Measurements from ENCODE around the gene AQP3. TPM values are rescaled to one million over a fixed set of nuclear protein-coding genes. Genes with fewer than 3 reads are reported as not detected.
"Not testable (repeated sequence)": the region's sequence is repeated elsewhere in the genome, so short reads cannot be mapped to it uniquely, and the experiment has no call there.

Gene AQP3
- total RNA-seq, 1 donor from 2014 or later: 3.4 TPM

DNA sequence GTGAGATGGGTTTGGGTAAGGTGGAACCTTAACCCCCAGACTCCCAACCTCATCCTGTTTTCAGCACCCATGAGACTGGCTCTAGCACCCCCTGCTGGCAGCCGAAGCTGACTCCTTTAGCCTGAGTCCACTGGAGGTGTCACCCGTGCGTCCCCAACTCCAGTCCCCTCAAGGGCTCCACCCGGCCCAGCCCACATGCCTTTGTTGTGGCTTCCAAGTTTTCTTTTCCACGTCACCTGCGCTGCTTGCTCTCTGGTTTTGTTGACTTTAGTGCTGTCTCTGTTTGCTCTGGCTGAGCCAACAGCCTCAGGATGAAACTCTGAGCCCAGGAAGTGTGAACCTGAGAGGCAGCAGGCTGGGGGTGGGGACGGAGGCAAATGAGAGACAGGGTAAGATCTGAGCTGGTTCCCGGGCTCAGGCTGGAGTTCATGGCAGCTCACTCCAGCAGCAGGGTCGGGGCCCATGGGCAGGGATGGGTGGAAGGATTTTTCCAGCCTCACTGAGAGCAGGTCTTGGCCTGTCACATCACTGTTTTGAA is 31.8 kb downstream of the AQP3 start:
- H3K4me3 Mint-ChIP-seq: peak overlapping the region; percentile 76
- DNase-seq (ENCODE audit: low spot score): peak; percentile 91
- peak overlapping the region; percentile 95 for H3K27ac Mint-ChIP-seq
- no peaks in the 10 kb centered on the region for H3K36me3 Mint-ChIP-seq (ENCODE audit: low read depth)
- peaks cover 53% of the 10 kb centered on the region for H3K4me1 Mint-ChIP-seq (ENCODE audit: low read depth)
- intact Hi-C loops (cut with micrococcal nuclease): loop anchor here (2.0 kb wide), 3 partner anchors 41 to 129 kb away; partner anchors contain the start of gene NOL6
- peaks cover under 1% of the 10 kb centered on the region for H3K27me3 Mint-ChIP-seq (ENCODE audit: insufficient read depth)
- H3K9me3 Mint-ChIP-seq: no peaks in the 10 kb centered on the region

DNA sequence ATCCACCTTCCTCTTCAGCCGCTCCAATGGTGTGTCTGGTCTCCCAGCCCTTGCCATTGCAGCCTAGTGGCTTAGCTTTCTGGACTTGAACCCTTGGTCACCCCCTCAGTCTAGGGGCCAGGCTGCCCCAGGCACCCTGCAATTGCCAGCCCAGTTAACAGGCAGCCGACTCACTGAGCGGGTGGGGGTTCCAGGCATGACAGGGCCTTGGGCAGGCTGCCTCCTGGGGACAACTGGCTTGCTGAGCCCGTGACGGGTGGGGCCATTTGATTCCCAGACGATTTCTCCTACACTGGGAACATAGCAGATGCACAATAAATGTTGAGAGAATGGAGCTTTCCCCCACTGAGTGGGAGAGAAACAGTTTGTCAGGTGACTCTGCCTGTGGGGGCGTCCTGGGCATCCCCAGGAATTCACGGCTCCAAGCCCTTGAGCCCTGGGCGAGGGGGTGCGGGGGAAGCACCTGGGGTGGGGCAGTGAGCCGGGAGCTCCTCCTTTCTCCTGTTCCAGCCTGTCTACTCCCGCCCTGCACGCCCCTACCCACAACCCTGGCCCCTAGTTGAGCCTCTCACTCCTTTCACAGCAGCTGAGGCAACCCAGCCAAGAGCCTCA is 32.4 kb downstream of the AQP3 start:
- Mint-ChIP-seq H3K4me1 (ENCODE audit: low read depth) (peaks cover 48% of the 10 kb centered on the region), H3K36me3 (ENCODE audit: low read depth) (no peaks in the 10 kb centered on the region), H3K27me3 (ENCODE audit: insufficient read depth) (no peaks in the 10 kb centered on the region), H3K27ac (peak overlapping the region; percentile 95), H3K9me3 (no peaks in the 10 kb centered on the region), H3K4me3 (peak overlapping the region; percentile 76)
- intact Hi-C loops (cut with micrococcal nuclease): loop anchor here (2.0 kb wide), 3 partner anchors 40 to 128 kb away; partner anchors contain the start of gene NOL6
- no peak for DNase-seq (ENCODE audit: low spot score)

DNA sequence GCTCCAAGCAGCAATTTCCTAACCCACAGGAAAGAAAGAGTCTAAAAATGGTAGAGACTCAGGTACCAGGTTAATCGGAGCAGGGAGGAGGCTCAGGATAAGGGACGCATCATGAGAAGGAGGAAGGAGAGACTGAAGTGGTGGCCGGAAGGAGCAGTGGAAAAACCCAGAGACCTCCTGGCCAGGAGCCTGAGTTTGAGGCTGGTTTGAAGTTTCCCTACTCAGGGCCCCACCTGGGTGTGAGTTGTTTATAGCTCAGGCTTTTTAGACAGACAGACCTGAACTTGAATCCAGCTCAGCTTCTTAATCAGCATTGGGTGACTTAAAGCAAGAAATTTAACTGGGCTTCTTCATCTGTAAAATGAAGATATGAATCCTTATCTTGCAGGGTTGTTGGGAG is 33.1 kb downstream of the AQP3 start:
- Mint-ChIP-seq H3K4me3 (no peak overlapping the region), H3K27me3 (ENCODE audit: insufficient read depth) (no peaks in the 10 kb centered on the region), H3K4me1 (ENCODE audit: low read depth) (peaks cover 46% of the 10 kb centered on the region), H3K36me3 (ENCODE audit: low read depth) (no peaks in the 10 kb centered on the region), H3K27ac (peak overlapping the region; percentile 80), H3K9me3 (no peaks in the 10 kb centered on the region)
- DNase-seq (ENCODE audit: low spot score): no peak
- intact Hi-C loops (cut with micrococcal nuclease): loop anchor here (2.0 kb wide), 3 partner anchors 39 to 127 kb away; partner anchors contain the start of gene NOL6

DNA sequence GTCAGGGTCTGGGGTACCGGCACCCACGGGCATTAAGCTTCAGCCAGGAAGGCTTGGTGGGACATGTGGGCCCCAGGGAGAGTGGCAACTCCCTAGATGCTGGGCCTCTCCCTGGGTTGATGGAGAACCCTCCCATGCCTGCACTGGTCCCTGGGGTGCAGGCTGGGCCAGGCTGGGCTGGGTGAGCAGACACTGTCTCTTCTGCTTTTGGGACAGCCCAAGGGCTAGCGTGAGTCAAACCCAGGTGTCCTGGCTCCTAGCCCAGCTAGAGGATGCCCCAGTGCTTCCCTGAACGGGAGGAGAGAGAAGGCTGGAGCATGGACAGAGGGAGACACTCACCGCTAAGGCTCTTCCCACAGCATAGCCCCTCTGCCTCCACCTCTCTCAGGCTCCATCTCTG is 39.3 kb downstream of the AQP3 start:
- no peak overlapping the region for H3K27ac Mint-ChIP-seq
- H3K4me3 Mint-ChIP-seq: no peak overlapping the region
- DNase-seq (ENCODE audit: low spot score): no peak
- H3K4me1 Mint-ChIP-seq (ENCODE audit: low read depth): peaks cover 4% of the 10 kb centered on the region
- H3K36me3 Mint-ChIP-seq (ENCODE audit: low read depth): no peaks in the 10 kb centered on the region
- intact Hi-C loops (cut with micrococcal nuclease): no loop called here
- no peaks in the 10 kb centered on the region for H3K9me3 Mint-ChIP-seq
- no peaks in the 10 kb centered on the region for H3K27me3 Mint-ChIP-seq (ENCODE audit: insufficient read depth)

DNA sequence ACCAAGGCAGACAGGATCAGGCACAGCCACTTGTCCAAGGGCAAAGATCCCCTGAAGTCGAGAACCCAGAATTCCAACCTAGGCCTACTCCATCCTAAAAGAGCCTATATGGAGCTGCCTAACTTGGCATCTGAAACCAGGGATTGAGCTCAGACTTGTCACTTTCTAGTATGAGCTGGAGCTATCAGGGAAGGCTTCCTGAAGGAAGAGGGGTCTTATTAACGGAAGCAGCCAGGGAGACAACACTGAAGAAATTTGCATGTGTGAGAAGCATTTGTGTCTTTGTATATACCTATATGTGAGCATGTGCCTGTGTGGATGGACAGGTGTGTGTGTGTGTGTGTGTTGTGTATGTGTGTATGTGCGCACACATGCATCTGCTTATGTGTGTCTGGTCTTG is 40.3 kb downstream of the AQP3 start:
- no peaks in the 10 kb centered on the region for H3K27me3 Mint-ChIP-seq (ENCODE audit: insufficient read depth)
- no peak overlapping the region for H3K27ac Mint-ChIP-seq
- no peaks in the 10 kb centered on the region for H3K9me3 Mint-ChIP-seq
- H3K4me3 Mint-ChIP-seq: no peak overlapping the region
- intact Hi-C loops (cut with micrococcal nuclease): no loop called here
- peaks cover 5% of the 10 kb centered on the region for H3K4me1 Mint-ChIP-seq (ENCODE audit: low read depth)
- no peaks in the 10 kb centered on the region for H3K36me3 Mint-ChIP-seq (ENCODE audit: low read depth)
- no peak for DNase-seq (ENCODE audit: low spot score)

DNA sequence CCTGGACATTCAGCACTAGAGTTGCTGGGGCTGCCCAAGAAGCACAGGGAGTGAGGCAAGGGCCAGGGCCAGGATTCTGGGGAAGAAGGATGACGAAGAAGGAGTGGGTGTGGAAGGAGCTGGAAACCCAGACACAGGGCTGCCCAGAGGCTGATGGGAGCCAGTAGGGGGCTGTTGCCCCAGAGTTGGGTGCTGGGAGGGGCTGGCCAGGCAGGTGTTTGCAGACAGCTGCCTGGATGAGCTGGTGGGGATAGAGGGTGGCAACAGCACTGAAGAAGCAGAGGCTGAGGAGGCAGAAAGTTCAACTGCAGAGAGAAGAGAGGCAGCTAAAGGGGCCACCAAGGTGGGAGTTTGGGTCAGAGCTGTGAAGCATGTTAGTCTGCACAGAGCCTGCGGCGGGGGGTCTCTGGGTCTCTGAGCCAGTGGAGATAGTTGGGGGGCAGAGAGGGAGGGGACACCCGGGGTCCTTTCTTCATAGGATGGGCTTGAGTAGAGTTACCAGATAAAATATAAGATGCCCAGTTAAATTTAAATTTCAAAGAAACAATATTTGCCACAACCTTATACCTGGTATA is 42.5 kb downstream of the AQP3 start:
- Mint-ChIP-seq H3K9me3 (no peaks in the 10 kb centered on the region), H3K27ac (no peak overlapping the region), H3K36me3 (ENCODE audit: low read depth) (no peaks in the 10 kb centered on the region), H3K4me1 (ENCODE audit: low read depth) (peaks cover 5% of the 10 kb centered on the region), H3K27me3 (ENCODE audit: insufficient read depth) (no peaks in the 10 kb centered on the region), H3K4me3 (no peak overlapping the region)
- no peak for DNase-seq (ENCODE audit: low spot score)
- intact Hi-C loops (cut with micrococcal nuclease): no loop called here

DNA sequence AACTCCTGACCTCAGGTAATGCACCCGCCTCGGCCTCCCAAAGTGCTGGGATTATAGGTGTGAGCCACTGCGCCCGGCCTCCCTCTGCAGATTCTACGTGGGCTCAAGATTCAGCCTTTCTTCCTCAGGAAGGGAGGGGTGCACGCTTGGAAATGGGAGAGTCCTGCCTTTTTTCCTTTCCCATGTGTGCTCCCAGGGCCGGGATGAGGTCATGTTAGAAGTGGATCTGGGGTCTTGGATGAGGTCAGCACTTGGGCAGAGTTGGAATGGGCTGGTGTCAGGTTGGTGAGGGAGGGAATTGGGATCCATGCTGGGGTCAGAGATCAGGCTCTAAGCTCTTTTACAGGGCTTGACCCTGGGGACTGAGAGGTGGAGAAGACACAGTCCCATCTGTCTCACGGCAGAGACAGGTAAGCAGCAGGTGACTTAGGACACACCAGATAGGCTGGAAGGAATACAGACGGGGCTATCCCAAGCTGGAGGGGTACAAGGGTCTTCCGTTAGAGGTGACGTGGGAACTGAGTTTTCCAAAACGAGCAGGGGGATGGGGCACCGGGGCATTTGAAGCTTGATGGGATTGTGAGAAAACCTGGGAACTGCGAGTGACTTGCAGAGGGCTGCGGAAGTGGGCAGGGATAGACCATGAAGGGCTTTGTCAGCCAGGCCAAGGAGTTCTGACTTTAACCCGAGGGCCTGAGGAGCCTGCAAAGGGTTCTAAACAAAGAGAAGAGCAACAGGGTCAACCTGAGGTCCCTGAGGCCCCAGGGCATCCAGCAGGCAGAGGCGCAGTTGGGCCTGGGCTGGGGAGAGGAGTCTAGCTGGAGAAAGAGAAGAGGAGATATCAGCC is 43.2 kb downstream of the AQP3 start:
- Mint-ChIP-seq H3K4me3 (no peak overlapping the region), H3K27ac (no peak overlapping the region), H3K9me3 (no peaks in the 10 kb centered on the region), H3K27me3 (ENCODE audit: insufficient read depth) (no peaks in the 10 kb centered on the region), H3K4me1 (ENCODE audit: low read depth) (peaks cover 5% of the 10 kb centered on the region), H3K36me3 (ENCODE audit: low read depth) (no peaks in the 10 kb centered on the region)
- intact Hi-C loops (cut with micrococcal nuclease): loop anchor here (1.0 to 2.0 kb wide), 4 partner anchors 29 to 113 kb away; no protein-coding TSS in a partner anchor
- DNase-seq (ENCODE audit: low spot score): no peak

DNA sequence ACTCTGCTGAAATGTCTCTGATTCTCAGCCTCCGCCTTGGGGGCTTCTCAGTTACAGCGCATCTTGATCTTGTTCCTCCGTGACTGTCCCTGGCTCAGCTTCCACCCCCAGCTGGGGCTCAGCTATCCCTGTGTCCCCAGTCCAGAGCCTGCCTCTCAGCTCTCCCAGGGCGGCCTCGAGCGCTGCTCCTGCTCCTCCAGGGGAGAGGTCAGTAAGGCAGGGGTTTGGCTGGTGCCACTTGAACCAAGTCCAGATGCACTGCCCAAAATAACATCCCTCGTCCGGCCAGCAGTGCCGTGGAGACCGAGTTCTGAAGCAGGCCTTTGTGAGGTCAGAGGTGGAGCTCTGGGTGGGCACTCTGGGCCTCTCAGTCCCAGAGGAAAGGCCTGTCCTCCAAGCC is 45.0 kb downstream of the AQP3 start, which contains the start of gene AQP7:
Gene AQP7, minus strand, starts transcription at position 198 of the 400 bp plus-strand sequence. CDS start 1,306 bp downstream, outside the sequence.
- not testable (repeated sequence) for H3K9me3 Mint-ChIP-seq; DNase-seq (ENCODE audit: low spot score); H3K27me3 Mint-ChIP-seq (ENCODE audit: insufficient read depth); H3K4me3 Mint-ChIP-seq; H3K36me3 Mint-ChIP-seq (ENCODE audit: low read depth); H3K4me1 Mint-ChIP-seq (ENCODE audit: low read depth)
- intact Hi-C loops (cut with micrococcal nuclease): loop anchor here (2.0 kb wide), 1 partner anchor 50 kb away; no protein-coding TSS in a partner anchor
- H3K27ac Mint-ChIP-seq: peak within 1 kb of the TSS; percentile 40

DNA sequence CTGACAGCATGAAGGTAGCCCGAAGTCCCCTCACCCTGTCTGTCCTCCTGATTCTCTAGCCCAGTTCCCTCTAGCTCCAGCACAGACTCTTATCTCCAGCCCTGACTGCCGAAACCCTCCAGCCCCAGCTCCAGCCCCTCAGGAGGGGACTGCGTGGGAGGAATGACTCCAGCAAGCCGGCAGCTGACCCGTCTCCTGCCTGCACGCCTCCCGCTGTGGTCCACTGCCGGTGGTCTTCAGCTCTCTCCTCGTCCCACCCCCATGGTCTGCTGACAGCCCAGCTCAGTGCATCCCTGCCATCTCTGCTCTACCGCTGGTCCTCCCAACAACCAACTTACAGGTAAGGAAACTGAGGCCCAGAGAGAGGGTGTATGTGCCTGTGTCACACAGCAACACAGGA is 45.6 kb downstream of the AQP3 start:
- H3K4me3 Mint-ChIP-seq; H3K27me3 Mint-ChIP-seq (ENCODE audit: insufficient read depth); DNase-seq (ENCODE audit: low spot score); H3K4me1 Mint-ChIP-seq (ENCODE audit: low read depth); H3K9me3 Mint-ChIP-seq; H3K36me3 Mint-ChIP-seq (ENCODE audit: low read depth); H3K27ac Mint-ChIP-seq: not testable (repeated sequence)
- intact Hi-C loops (cut with micrococcal nuclease): loop anchor here (2.0 kb wide), 1 partner anchor 51 kb away; no protein-coding TSS in a partner anchor

DNA sequence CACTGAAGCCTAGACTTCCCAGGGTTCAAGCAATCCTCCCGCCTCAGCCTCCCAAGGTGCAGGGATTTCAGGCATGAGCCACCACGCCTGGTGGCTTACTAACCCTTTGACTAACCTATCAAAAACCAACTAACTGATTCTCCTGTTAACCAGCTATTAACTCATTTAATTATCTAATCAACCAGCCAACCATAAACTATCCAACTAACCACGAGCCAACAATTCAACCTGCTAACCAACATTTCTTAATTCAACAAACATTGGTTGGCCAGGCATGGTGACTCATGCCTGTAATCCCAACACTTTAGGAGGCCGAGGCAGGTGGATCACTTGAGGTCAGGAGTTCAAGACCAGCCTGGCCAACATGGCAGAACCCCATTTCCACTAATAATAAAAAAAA is 48.3 kb downstream of the AQP3 start:
- H3K4me1 Mint-ChIP-seq (ENCODE audit: low read depth); H3K36me3 Mint-ChIP-seq (ENCODE audit: low read depth); H3K27me3 Mint-ChIP-seq (ENCODE audit: insufficient read depth); intact Hi-C loops (cut with micrococcal nuclease); H3K27ac Mint-ChIP-seq; DNase-seq (ENCODE audit: low spot score); H3K4me3 Mint-ChIP-seq; H3K9me3 Mint-ChIP-seq: not testable (repeated sequence)

DNA sequence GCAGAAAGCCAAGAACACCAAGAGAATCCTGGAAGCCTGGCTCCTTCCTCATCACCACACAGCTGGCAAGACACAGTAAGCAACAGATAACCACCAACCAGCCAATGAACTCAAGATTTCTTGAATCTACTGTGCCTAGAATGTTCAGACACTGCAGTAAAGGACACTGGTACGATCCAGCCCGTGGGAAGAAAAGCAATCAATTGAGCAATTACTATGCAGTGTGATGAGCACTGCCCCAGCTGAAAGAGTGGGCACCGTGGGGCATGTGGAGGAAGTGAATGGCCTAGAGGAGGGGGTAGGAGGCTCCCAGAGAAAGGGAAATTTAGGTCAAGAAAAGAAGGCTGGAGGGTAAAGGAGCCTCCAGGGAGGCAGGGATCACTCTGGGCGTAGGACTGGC is 49.6 kb downstream of the AQP3 start:
- intact Hi-C loops (cut with micrococcal nuclease); H3K4me3 Mint-ChIP-seq; H3K27me3 Mint-ChIP-seq (ENCODE audit: insufficient read depth); H3K27ac Mint-ChIP-seq; H3K9me3 Mint-ChIP-seq; H3K4me1 Mint-ChIP-seq (ENCODE audit: low read depth); DNase-seq (ENCODE audit: low spot score); H3K36me3 Mint-ChIP-seq (ENCODE audit: low read depth): not testable (repeated sequence)

DNA sequence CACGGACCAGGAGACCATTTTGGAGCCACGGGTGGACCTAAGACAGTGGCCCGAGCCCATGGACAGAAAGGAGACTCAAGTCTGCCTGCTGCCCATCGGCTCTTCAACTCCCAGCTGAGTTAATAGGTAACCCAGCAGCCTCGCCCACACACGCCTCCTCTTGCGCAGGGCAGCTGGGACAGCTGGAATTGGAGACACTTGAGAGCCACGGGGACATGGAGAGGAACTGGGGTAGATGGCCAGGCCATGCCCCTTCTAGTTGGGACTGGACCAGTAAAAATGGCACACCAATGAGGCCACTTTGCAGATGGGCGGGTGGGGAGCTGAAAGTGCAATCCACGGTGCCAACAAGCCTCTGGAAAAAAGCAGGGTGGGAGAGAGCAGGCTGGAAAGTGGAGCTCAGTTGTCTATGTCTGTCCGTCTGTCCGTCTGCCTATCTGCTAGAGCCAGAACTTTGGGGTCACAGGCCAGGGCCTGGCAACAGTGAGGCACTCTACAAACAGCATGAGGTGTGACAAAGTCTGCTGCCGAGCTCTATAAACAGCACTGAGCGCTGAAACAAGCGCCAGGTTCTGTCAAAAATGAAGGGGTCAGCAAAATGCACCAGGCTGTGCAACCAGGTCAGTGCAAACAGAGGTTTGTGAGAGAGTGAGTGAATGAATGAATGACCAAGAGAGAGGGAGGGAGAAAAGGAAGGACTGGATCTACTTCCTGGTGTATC is 52.1 kb downstream of the AQP3 start:
- H3K4me1 Mint-ChIP-seq (ENCODE audit: low read depth); H3K27ac Mint-ChIP-seq; H3K4me3 Mint-ChIP-seq; intact Hi-C loops (cut with micrococcal nuclease); H3K27me3 Mint-ChIP-seq (ENCODE audit: insufficient read depth); H3K36me3 Mint-ChIP-seq (ENCODE audit: low read depth); H3K9me3 Mint-ChIP-seq; DNase-seq (ENCODE audit: low spot score): not testable (repeated sequence)
